Left lung (tissue), 10 donors: ENCODE measurements around the gene TRIM8. TPM values are rescaled to one million over a fixed set of nuclear protein-coding genes. Genes with fewer than 3 reads are reported as not detected.

ENCODE experiments used
- ATAC-seq: fragments of 200-7000 bp; cut with Tn5 transposase; one replicate; pipeline ENCODE4 v1.9.1; 2020; ENCODE audit warnings: moderate library complexity
- DNase-seq, 4 donors: peaks; one replicate each; pipeline ENCODE4 v3.0.0-alpha.2; 2013 to 2020
- H3K27ac ChIP-seq, 2 donors: fragments of 200-600 bp; sonication (generic) in 1 of 2; one replicate each; pipeline versions ENCODE4 v1.5.0 to v1.8.0; 2020 to 2021
- H3K27me3 ChIP-seq, 2 donors: fragments of 200-600 bp; sonication (generic) in 1 of 2; one replicate each; pipeline versions ENCODE4 v1.5.0 to v1.8.0; 2020 to 2021
- H3K36me3 ChIP-seq, 2 donors: fragments of 200-600 bp; sonication (generic) in 1 of 2; one replicate each; pipeline versions ENCODE4 v1.5.0 to v1.8.0; 2020 to 2021
- H3K4me1 ChIP-seq, 2 donors: fragments of 200-600 bp; one replicate each; pipeline ENCODE4 v1.8.0; 2021
- H3K4me3 ChIP-seq, 2 donors: fragments of 200-600 bp; sonication (generic) in 1 of 2; one replicate each; pipeline versions ENCODE4 v1.5.0 to v1.8.0; 2020 to 2021; ENCODE audit warnings: mild to moderate bottlenecking in 1 of 2
- H3K9me3 ChIP-seq, 2 donors: fragments of 200-600 bp; sonication (generic) in 1 of 2; one replicate each; pipeline versions ENCODE4 v1.5.0 to v1.8.0; 2020 to 2021
- CTCF ChIP-seq, 2 donors: fragments of 200-600 bp; sonication (generic) in 1 of 2; IDR thresholded peaks; one replicate each; pipeline versions ENCODE4 v1.5.0 to v1.8.0; 2021; ENCODE audit warnings: antibody characterized with exemption in 2 of 2
- intact Hi-C, 2 donors: fragments of 100-400 bp; cut with DNase I; formaldehyde crosslinking; loops; one replicate each; pipeline versions ENCODE4 v1.11.2 to v1.14.2; 2022
- polyA plus RNA-seq, 6 donors: library from polyadenylated mRNA; unstranded; fragments of 120-200 nt; gene quantifications; one replicate each; pipeline ENCODE4 v1.2.1, GENCODE V29; 2013; ENCODE audit not compliant: insufficient read length in 6 of 6
- total RNA-seq, 2 donors: library from RNA; stranded (reverse); fragmentation: NEBNext Ultra II Directional; extraction: Animal tissue kit (Norgen Biotek cat#: 25700); gene quantifications; one replicate each; pipeline ENCODE4 v1.2.1, GENCODE V29; 2021
- donor health status: DM: no; HTN: yes; CAD: no.
- donor health status: DM: no; HTN: no; CAD: no.

TRIM8 gene
- total and polyA plus RNA-seq, 8 donors: 88.9 to 180 (median 112) TPM

GRCh38 chr10:102643336-102644065 is 778 bp upstream of the TRIM8 start:
- Histone ChIP-seq H3K27ac (peak overlapping the region; percentile 98 to 99), H3K36me3 (no peaks in the 10 kb centered on the region), H3K9me3 (no peaks in the 10 kb centered on the region), H3K4me1 (peaks cover 19 to 25% of the 10 kb centered on the region in 2 donors), H3K4me3 (peak overlapping the region; percentile 76 to 85), H3K27me3 (no peaks in the 10 kb centered on the region)
- intact Hi-C loops: no loop called here
- ATAC-seq (peak; percentile 4), DNase-seq (peak; percentile 77 to 90 (median 80))
- TF ChIP-seq CTCF (IDR thresholded peaks at IDR 0.05): no peak

- Histone ChIP-seq H3K36me3 (no peaks in the 10 kb centered on the region), H3K4me3 (peak overlapping the region; percentile 76 to 85), H3K27ac (peak overlapping the region; percentile 98 to 99), H3K27me3 (no peaks in the 10 kb centered on the region), H3K4me1 (peaks cover 32 to 38% of the 10 kb centered on the region in 2 donors), H3K9me3 (no peaks in the 10 kb centered on the region)
- ATAC-seq (peak; percentile 9), DNase-seq (peak; percentile 78 to 95 (median 82))
- intact Hi-C loops: no loop called here
- TF ChIP-seq CTCF (IDR thresholded peaks at IDR 0.05): peak in 1 of 2 donors; percentile 60
Observed at GRCh38 chr10:102644646-102645387, 538 bp downstream of the TRIM8 start.

- Histone ChIP-seq H3K4me3 (peak overlapping the region; percentile 76 to 85), H3K9me3 (no peaks in the 10 kb centered on the region), H3K4me1 (peaks cover 37 to 44% of the 10 kb centered on the region in 2 donors), H3K36me3 (no peaks in the 10 kb centered on the region), H3K27ac (peak overlapping the region; percentile 98 to 99), H3K27me3 (no peaks in the 10 kb centered on the region)
- TF ChIP-seq CTCF (IDR thresholded peaks at IDR 0.05): no peak
- intact Hi-C loops: no loop called here
- peak; percentile 81 to 90 (median 86) for DNase-seq
- ATAC-seq: peak; percentile 9
Observed at GRCh38 chr10:102645388-102645740, 1.1 kb downstream of the TRIM8 start.

GRCh38 chr10:102645741-102646609 is 1.7 kb downstream of the TRIM8 start:
- DNase-seq: peak; percentile 82 to 95 (median 92)
- H3K4me3 ChIP-seq: peak overlapping the region; percentile 76 to 85
- peak overlapping the region; percentile 98 to 99 for H3K27ac ChIP-seq
- intact Hi-C loops: no loop called here
- no peaks in the 10 kb centered on the region for H3K9me3 ChIP-seq
- H3K4me1 ChIP-seq: peaks cover 43 to 50% of the 10 kb centered on the region in 2 donors
- H3K36me3 ChIP-seq: peaks cover 0 to 1% of the 10 kb centered on the region in 2 donors
- H3K27me3 ChIP-seq: no peaks in the 10 kb centered on the region
- ATAC-seq: peak; percentile 48
- TF ChIP-seq CTCF (IDR thresholded peaks at IDR 0.05): peak in 1 of 2 donors; percentile 13
